Measurements from ENCODE around the gene DDX24. TPM values are rescaled to one million over a fixed set of nuclear protein-coding genes. Genes with fewer than 3 reads are reported as not detected.

The DDX24 gene
- total RNA-seq, 2 donors from 2014 or later = 48.0 to 95.6 TPM

DNA sequence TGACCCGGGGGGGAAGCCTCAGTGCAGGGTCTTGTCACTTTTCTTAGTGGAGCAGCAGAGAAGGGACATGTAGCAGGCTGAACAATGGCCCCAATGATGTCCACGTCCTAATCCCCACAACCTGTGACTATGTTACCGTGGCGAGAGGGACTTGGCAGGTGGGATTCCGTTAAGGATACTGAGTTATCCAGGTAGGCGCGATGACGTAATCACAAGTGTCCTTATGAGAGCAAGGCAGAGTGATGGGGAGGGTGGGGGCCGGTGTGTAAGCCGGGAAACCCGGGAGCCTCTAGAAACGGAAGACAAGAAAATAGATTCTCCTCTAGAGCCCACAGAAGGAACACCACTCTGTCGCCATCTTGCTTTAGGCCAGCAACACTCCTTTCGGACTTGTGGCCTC is 50.4 kb downstream of the DDX24 start:
- WGBS, 2 donors = 88 to 90% methylated on average over 14 of the region's 14 CpGs

GRCh38 chr14:94029671-94030203 is 51.3 kb downstream of the DDX24 start:
- Histone ChIP-seq H3K4me3 (no peak overlapping the region), H3K4me1 (peaks cover 13% of the 10 kb centered on the region), H3K36me3 (replicated peaks in 1 of 2; ENCODE audit: insufficient read depth in 1 of 2, low read depth in 2 of 2) (no peaks in the 10 kb centered on the region), H3K27me3 (no peaks in the 10 kb centered on the region), H3K27ac (no peak overlapping the region), H3K9me3 (no peaks in the 10 kb centered on the region)
- TF ChIP-seq POLR2A (IDR thresholded peaks at IDR 0.05) = no peak
- TF ChIP-seq, protein P1, sequence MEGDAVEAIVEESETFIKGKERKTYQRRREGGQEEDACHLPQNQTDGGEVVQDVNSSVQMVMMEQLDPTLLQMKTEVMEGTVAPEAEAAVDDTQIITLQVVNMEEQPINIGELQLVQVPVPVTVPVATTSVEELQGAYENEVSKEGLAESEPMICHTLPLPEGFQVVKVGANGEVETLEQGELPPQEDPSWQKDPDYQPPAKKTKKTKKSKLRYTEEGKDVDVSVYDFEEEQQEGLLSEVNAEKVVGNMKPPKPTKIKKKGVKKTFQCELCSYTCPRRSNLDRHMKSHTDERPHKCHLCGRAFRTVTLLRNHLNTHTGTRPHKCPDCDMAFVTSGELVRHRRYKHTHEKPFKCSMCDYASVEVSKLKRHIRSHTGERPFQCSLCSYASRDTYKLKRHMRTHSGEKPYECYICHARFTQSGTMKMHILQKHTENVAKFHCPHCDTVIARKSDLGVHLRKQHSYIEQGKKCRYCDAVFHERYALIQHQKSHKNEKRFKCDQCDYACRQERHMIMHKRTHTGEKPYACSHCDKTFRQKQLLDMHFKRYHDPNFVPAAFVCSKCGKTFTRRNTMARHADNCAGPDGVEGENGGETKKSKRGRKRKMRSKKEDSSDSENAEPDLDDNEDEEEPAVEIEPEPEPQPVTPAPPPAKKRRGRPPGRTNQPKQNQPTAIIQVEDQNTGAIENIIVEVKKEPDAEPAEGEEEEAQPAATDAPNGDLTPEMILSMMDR (IDR thresholded peaks at IDR 0.05) = no peak
- intact Hi-C loops (cut with DNase I) = loop anchor here (5.0 kb wide), 1 partner anchor 108 kb away; no protein-coding TSS in a partner anchor
- 84 to 87% methylated on average over 7 of the region's 7 CpGs for WGBS, 2 donors
- no peak for DNase-seq
- no peak for ATAC-seq

More for the DNA sequence above, 50.4 kb downstream of the DDX24 start:
- Histone ChIP-seq H3K4me3 (no peak overlapping the region), H3K4me1 (peaks cover 13% of the 10 kb centered on the region), H3K27ac (no peak overlapping the region), H3K9me3 (no peaks in the 10 kb centered on the region), H3K27me3 (no peaks in the 10 kb centered on the region), H3K36me3 (replicated peaks in 1 of 2; ENCODE audit: insufficient read depth in 1 of 2, low read depth in 2 of 2) (no peaks in the 10 kb centered on the region)
- DNase-seq = no peak
- no peak for ATAC-seq
- intact Hi-C loops (cut with DNase I) = loop anchor here (5.0 kb wide), 1 partner anchor 107 kb away; no protein-coding TSS in a partner anchor
- no peak for TF ChIP-seq POLR2A (IDR thresholded peaks at IDR 0.05)
- TF ChIP-seq, protein P1 (IDR thresholded peaks at IDR 0.05) = no peak

DNA sequence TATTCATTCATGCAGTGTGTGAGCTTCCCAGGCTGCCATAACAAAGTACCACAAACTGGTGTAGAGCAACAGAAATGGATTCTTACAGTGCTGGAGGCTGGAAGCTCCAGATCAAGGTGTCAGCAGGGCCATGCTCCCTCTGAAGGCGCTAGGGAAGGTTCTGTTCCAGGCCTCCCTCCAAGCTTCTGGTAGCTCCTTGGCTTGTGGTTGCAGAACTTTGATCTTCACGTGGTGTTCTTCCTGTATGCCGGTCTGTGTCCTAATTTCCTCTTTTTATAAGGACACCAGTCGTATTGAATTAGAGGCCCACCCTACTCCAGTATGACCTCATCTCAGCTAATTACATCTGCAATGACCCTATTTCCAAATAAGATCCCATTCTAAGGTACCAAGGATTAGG is 51.7 kb downstream of the DDX24 start:
- 69 to 86% methylated on average over 4 of the region's 4 CpGs for WGBS, 2 donors
- Histone ChIP-seq H3K36me3 (replicated peaks in 1 of 2; ENCODE audit: insufficient read depth in 1 of 2, low read depth in 2 of 2) (no peaks in the 10 kb centered on the region), H3K9me3 (no peaks in the 10 kb centered on the region), H3K27me3 (no peaks in the 10 kb centered on the region), H3K4me3 (no peak overlapping the region), H3K4me1 (peaks cover 13% of the 10 kb centered on the region), H3K27ac (no peak overlapping the region)
- intact Hi-C loops (cut with DNase I) = no loop called here
- ATAC-seq (no peak), DNase-seq (peak in 1 of 4 donors; percentile 31)
- TF ChIP-seq, protein P1 (IDR thresholded peaks at IDR 0.05) = no peak
- no peak for TF ChIP-seq POLR2A (IDR thresholded peaks at IDR 0.05)

GRCh38 chr14:94028450-94028826 is 52.6 kb downstream of the DDX24 start:
- H3K4me3 ChIP-seq = no peak overlapping the region
- H3K36me3 ChIP-seq (replicated peaks in 1 of 2; ENCODE audit: insufficient read depth in 1 of 2, low read depth in 2 of 2) = no peaks in the 10 kb centered on the region
- H3K9me3 ChIP-seq = no peaks in the 10 kb centered on the region
- 75 to 83% methylated on average over 4 of the region's 4 CpGs for WGBS, 2 donors
- TF ChIP-seq POLR2A (IDR thresholded peaks at IDR 0.05) = no peak
- TF ChIP-seq, protein P1 (IDR thresholded peaks at IDR 0.05) = no peak
- no peak for ATAC-seq
- H3K27ac ChIP-seq = no peak overlapping the region
- intact Hi-C loops (cut with DNase I) = no loop called here
- no peaks in the 10 kb centered on the region for H3K27me3 ChIP-seq
- no peak for DNase-seq
- peaks cover 13% of the 10 kb centered on the region for H3K4me1 ChIP-seq

Data from body of pancreas (tissue), 4 donors.